ENCODE data around the gene DLGAP4.

Gene DLGAP4

DNA sequence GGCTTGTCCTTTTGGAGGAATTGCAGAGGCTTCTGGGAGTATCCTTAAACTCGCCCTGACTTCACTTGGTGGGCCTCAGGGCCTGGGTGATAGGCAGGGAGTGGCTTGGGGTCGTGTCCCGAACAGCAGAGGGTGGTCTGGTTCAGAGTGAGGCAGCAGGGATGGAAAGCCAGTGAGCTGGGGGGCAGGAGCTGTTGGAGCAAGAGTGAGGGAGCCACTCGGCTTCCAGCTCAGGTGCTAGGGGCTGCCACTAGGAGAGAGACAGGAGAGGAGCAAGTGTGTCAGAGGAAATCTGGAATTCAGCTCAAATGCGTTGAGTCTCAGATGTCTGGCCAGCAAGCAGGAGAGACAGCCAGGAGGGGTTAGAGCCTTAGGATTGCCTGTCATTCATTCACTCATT lies 85.8 kb downstream of the DLGAP4 start:
- TF ChIP-seq, protein P1, sequence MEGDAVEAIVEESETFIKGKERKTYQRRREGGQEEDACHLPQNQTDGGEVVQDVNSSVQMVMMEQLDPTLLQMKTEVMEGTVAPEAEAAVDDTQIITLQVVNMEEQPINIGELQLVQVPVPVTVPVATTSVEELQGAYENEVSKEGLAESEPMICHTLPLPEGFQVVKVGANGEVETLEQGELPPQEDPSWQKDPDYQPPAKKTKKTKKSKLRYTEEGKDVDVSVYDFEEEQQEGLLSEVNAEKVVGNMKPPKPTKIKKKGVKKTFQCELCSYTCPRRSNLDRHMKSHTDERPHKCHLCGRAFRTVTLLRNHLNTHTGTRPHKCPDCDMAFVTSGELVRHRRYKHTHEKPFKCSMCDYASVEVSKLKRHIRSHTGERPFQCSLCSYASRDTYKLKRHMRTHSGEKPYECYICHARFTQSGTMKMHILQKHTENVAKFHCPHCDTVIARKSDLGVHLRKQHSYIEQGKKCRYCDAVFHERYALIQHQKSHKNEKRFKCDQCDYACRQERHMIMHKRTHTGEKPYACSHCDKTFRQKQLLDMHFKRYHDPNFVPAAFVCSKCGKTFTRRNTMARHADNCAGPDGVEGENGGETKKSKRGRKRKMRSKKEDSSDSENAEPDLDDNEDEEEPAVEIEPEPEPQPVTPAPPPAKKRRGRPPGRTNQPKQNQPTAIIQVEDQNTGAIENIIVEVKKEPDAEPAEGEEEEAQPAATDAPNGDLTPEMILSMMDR (IDR thresholded peaks at IDR 0.05): no peak
- no peak for TF ChIP-seq ZFX (IDR thresholded peaks at IDR 0.05; ENCODE audit: borderline replicate concordance)
- no peak overlapping the region for H3K27ac ChIP-seq

DNA sequence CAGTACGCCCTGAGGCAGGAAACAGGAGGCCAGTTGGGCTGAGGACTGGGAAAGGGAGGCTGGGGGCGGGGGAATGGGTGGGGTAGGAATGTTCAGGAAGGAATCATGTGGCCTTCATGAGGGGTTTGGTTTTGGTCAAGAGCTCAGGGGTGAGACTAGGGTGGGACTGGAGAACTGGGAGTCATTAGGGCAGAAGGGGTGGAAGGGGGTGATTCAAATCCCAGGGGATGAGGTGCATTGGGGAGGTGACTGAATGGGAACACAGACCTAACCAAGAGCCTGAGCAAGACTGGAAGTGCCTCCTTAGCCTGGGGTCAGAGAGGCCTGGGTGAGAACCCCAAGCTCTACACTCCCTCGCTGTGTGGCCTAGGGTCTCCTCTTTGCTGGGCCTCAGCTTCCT lies 86.8 kb downstream of the DLGAP4 start:
- TF ChIP-seq, protein P1 (IDR thresholded peaks at IDR 0.05): no peak
- no peak for TF ChIP-seq ZFX (IDR thresholded peaks at IDR 0.05; ENCODE audit: borderline replicate concordance)
- H3K27ac ChIP-seq: no peak overlapping the region

DNA sequence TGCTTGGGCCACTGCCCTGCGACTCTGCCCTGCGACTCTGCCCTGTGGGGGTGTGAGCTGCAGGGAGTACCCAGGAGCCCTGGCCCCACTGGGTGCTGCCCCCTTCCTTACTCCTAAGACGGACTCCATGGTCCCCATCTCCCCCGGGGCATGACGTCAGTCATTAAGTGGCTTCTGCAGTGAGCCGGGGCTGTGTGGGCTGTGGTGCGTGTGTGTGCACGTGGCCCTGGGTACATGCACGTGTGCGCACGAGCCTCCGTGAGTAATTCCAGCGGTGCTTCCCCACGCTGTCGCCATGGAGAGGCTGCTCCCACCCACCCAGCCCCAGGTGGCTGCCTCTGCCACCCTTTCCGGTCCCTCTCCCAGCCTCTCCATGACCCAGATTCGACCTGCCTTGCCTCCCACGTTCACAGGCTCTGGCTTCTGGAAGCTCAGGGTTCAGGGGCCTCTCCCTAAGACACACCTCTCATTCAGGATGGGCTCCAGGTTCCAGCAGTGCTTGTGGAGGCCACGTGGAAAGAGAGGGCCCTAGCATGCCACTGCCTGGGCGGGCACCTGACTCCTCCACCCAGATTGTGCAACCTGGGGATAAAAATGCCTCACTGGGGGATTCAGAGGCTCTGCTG lies 88.3 kb downstream of the DLGAP4 start:
- H3K27ac ChIP-seq: no peak overlapping the region
- TF ChIP-seq, protein P1 (IDR thresholded peaks at IDR 0.05): no peak
- no peak for TF ChIP-seq ZFX (IDR thresholded peaks at IDR 0.05; ENCODE audit: borderline replicate concordance)

DNA sequence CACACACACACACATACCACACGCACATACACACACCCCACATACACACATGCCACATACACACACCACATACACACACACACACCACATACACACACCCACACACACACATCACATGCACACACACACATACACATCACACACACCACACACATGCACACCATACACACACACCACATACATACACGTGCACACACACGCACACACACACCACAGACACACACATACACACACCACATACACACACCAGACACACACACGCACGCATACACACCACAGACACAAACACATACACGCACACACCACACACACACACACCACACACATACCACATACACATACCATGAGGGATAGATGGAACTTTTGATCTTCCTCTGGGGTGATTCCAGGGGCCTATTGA lies 90.2 kb downstream of the DLGAP4 start:
- no peak overlapping the region for H3K27ac ChIP-seq
- TF ChIP-seq ZFX (IDR thresholded peaks at IDR 0.05; ENCODE audit: borderline replicate concordance): no peak
- TF ChIP-seq, protein P1 (IDR thresholded peaks at IDR 0.05): no peak

DNA sequence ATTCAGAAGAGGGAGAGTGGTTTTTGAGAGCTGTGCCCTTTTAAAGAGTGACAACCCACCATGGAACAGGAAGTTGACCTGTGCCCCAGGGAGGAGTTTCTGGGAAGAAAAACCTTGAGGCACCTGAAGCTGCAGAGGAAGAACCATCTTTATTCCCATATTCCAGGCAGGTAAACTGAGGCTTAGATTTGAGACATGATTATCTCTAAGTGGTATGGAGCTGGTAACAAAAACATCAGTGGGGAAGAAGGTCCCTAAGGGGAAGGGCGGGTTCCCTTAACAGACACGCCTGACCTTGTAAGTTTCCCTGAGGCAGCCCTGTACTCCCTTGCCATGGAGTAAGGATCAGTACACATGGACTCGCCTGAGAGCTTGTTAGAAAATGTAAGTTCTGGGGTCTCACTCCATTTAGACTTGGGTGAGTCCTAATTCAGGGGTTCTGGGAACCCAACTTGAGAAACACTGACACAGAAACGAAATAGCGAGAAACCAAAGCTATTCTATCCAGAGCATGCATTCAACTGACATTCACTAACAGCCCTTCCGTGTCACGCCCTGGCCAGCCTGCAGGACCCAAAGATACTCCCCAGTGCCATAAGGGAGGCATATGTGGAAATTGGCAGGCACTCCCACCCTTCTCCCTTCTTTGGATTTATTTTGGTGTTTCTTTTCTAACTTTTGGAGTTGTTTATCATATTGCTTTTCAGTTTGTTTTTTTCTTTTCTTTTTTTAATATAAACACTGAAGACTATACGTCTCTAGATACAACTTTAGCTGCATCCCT lies 90.9 kb downstream of the DLGAP4 start:
- no peak for TF ChIP-seq ZFX (IDR thresholded peaks at IDR 0.05; ENCODE audit: borderline replicate concordance)
- TF ChIP-seq, protein P1 (IDR thresholded peaks at IDR 0.05): no peak
- no peak overlapping the region for H3K27ac ChIP-seq

DNA sequence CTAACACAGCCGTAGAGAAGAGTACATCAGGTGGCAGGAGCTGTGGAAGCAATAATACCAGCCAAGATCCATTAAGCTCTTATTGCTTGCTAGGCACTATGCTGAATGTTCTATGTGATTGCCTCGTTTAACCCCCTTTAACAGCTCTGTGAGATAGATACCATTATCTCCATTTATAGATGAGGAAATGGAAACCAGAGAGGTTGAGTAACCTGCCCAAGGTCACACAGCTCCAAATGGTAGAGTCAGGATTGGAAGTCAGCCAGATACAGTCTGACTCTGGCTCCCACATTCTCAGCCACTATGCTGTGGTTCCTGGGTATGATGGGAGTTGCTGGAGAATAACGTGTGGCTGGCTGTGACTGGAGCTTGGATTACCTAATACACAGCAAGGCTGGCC lies 92.4 kb downstream of the DLGAP4 start:
- H3K27ac ChIP-seq: no peak overlapping the region
- TF ChIP-seq, protein P1 (IDR thresholded peaks at IDR 0.05): no peak
- no peak for TF ChIP-seq ZFX (IDR thresholded peaks at IDR 0.05; ENCODE audit: borderline replicate concordance)
